GM11168 (cell line): ENCODE data around the gene FTO.

Experiments used
- in situ Hi-C: fragments of 300-500 bp; cut with MboI; formaldehyde crosslinking; loops from one replicate; pipeline ENCODE4 v1.12.0; 2022; ENCODE audit warnings: low sequenced_read_pairs; ENCODE audit not compliant: unreplicated experiment

Gene FTO

GRCh38 chr16:53949715-53950410 is 245.9 kb downstream of the FTO start:
- in situ Hi-C loops, result no loop called here

- in situ Hi-C loops, result no loop called here
These were observed 246.7 kb downstream of the FTO start for GRCh38 chr16:53950677-53951076.

GRCh38 chr16:53952215-53953208 is 248.6 kb downstream of the FTO start:
- in situ Hi-C loops, result no loop called here

DNA sequence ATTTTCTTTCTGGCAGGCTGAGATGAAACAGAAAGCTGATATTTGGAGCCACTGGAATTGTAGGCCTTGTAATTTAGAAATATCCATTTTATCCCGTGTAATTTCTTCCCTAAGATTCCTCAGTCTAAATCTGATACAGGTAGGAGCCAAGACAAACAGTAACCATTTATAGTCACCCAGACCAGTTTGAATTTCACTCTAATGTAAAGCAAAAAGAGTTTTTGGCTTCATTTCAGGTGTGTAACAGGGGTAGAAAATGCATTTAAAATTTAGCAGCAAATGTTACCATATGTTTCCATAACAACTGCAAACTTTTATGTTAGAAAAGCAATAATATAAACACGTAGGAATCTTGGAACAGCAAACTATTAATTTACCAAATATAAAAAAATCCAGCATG is 249.4 kb downstream of the FTO start:
- in situ Hi-C loops, result no loop called here

DNA sequence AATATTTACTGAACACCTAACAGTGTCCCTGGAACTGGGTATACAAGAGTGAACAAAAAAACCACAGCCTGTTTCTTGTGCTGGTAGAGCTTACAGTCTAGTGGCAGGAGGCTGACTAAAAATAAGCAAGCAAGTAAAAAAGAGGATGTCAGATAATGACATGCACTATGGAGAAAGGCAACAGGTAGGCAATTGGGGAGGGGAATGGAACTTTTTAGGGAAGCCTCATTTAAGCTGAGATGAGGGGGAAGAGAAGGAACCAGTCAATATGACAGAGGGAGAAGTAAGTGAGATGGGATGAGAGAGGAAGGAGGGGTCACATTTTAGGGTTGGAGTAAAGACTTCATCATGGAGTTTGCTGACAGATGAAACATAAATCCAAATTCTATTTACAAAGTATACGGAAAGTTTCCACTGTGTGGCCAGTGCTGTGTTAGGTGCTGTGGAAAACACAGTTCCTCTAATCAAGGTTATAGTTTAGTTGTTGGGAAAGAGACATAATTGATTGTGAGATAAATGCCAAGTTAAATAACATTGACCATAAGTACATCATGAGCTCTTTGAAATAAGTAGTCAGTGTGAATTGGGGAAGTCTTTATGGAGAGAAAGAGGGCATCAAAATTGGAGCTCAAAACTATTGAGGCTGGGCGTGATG is 251.4 kb downstream of the FTO start:
- in situ Hi-C loops, result no loop called here

DNA sequence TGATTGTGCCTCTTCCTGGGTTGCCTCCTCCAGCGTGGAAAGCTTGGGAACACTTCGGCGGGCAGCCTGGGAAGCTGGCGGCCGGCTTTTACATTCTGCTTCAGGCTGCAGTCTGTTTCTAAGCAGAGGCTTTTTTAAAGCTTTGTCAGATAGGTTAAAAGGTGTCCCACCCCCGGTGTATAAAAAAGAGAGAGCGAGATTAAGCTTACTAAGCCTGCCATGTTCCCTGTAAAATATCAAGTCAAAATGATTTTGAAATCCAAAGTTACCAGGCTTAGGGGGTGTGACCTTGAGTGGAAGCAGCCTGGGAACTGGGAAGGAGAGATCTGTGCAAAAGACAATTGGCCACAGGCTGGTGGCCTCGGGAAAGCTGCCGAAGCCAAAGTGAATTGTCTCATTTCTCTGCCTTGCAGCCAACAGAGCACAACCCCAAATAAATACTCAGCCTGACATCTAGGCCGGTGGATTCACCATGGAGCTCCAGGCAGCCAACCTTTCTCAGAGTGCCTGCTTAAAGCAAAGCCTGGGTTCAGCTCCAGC is 254.5 kb downstream of the FTO start:
- in situ Hi-C loops, result no loop called here

- in situ Hi-C loops, result no loop called here
These were observed 256.3 kb downstream of the FTO start for GRCh38 chr16:53960050-53960812.

DNA sequence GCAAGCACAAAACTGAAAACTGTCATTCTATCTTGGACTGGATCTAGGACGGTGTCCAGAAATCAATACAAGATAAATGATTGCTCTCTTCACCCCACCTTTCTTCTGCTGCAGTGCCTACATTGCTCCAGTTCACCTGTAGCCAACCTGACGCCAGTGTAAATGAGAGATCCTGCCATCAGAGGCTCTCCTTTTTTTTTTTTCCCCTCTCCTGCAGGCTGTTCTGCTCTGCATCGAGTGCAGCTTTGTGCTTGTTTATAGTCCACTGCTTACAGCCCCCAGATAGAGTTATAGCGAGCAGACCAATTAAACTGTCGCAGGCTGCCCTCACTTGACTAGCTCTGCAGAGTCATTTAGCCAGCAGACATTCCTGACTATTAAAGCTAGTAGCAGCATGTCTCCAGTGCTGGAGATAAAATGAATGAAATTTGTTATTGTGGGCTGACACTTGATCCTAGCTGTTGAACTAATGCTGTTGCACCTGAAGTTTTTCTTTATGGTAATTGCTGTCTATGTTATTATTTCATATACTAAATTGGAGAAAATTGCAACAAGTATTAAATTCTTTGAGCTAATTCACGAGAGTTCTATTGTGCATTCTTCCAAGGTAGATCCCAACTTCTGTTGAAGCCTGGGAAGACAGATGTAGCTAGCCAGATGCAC is 257.1 kb downstream of the FTO start:
- in situ Hi-C loops, result no loop called here

GRCh38 chr16:53962041-53962440 is 258.1 kb downstream of the FTO start:
- in situ Hi-C loops, result no loop called here

DNA sequence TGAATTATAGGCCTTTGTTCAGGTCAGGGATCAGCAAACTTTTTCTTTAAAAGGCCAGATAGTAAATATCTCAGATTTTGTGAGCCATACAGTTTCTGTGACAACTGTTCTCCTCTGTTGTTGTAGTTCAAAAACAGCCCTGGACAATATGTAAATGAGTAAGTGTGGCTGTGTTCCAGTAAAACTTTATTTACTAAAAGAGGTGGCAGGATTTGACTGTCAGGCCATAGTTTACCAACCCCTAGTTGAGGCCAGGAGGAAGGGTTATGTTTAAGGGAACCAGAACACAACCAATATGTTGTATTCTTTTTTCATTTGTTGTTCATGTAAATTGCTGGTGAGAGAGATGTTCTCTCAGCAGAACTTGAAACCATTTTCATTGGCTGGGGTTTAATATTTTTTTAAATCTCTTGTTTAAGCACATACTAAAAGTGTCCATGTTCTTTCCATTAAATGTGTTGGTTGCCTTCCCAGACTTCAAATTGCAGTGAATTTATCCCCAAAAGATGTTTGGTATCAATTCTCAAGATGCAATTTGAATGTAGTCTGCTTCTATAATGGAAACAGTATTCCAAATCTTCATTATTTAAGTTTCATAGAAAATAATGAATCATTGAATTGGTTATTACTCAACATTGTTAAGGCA is 260.3 kb downstream of the FTO start:
- in situ Hi-C loops, result no loop called here

GRCh38 chr16:53966821-53967571 is 263.0 kb downstream of the FTO start:
- in situ Hi-C loops, result no loop called here

- in situ Hi-C loops, result no loop called here
These were observed 263.6 kb downstream of the FTO start for GRCh38 chr16:53967572-53967971.

DNA sequence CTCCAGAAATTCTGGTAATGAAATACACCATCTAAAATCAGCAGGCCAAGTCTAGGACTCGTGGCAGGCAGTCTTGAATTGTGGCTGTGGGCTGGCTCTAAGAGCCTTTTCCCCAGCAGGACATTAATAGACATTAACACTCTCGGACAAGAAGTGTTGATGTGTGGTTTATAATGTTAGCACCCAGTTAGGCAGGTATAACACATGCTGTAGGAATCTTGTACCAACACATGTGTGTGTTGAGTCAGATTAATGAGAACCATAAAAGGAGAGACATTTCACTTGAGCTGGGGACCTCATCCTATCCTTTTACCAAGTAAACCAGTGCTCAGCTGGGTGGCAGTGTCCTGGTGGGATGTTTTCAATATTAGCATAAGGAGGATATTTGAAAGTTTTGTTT is 264.5 kb downstream of the FTO start:
- in situ Hi-C loops, result no loop called here

- in situ Hi-C loops, result no loop called here
These were observed 264.9 kb downstream of the FTO start for GRCh38 chr16:53968896-53969295.

- in situ Hi-C loops, result no loop called here
These were observed 267.7 kb downstream of the FTO start for GRCh38 chr16:53971616-53972015.

- in situ Hi-C loops, result no loop called here
These were observed 269.1 kb downstream of the FTO start for GRCh38 chr16:53973021-53973420.

DNA sequence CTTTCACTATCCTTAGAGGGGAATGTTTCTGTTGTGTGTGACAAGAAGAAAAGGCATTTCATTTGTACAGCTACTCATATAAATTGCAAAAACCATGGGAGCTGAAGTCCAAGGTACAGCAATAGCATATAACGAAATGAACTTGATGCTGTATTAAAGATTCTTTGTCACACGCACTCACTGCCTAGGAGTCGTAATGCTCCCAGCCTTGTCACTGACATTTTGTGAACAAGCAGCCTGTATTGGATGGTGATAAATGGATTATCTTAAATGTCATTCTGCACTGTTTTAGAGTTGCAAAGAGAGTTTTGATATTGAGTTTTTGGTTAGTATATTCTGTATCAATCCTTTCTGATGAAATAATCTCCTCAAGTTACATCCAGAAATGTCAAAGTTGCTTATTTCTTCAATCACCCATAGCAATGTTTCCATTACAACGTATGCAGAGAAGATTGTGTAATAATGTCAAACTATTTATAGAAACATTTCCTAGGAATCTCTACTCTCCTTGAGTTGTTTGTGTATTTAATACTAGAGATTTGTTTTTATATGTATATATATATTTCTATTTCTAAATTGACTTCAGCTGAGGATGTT is 270.6 kb downstream of the FTO start:
- in situ Hi-C loops, result no loop called here

DNA sequence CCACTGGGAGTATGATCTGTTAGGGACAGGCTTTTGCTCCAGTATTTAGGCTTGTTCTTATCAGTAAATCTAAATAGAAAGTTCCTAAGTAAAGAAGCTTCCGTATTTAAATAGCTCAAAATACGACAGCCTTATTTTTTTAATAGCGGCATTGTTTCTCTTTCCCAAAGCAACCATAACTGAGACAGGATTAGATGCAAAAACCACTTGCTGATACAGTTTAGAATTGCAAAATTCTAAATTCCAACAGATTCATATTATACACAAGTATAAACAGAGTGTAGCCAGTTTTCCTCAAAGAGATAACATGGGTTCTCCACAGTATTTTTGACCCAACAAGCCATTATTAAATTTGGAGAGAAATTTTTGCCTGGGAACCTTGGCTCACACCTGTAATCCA is 276.7 kb downstream of the FTO start:
- in situ Hi-C loops, result no loop called here
